Hematopoietic multipotent progenitor cell treated with erythropoietin and hydrocortisone succinate and interleukin-3 and kit ligand, for 15 days (in vitro differentiated cells): ENCODE measurements around the gene TM4SF4.

ENCODE experiments used
- DNase-seq: peaks from one replicate; pipeline ENCODE4 v3.0.0-alpha.2; 2015; ENCODE audit warnings: low spot score

The TM4SF4 gene

DNA sequence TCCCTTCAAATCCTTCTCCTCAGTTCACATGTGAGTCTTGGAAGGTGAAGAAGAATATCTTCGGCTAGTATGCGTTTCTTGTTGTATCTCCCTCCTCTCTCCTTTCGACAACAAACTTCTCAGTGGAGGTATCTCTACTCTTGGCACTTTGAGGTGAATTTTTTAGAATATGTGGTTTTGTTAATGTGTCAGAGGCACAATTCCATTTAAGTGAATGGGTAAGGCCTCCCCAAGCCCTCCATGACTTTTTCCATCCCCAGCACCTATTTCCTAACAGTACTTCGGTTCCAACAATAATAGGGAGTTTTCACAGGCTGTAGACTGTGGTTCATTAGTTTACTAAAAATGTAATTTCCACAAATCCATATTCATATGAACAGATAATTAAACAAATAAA lies 74.2 kb downstream of the TM4SF4 start:
- DNase-seq: no peak

GRCh38 chr3:149551500-149551899 lies 77.0 kb downstream of the TM4SF4 start:
- no peak for DNase-seq

DNA sequence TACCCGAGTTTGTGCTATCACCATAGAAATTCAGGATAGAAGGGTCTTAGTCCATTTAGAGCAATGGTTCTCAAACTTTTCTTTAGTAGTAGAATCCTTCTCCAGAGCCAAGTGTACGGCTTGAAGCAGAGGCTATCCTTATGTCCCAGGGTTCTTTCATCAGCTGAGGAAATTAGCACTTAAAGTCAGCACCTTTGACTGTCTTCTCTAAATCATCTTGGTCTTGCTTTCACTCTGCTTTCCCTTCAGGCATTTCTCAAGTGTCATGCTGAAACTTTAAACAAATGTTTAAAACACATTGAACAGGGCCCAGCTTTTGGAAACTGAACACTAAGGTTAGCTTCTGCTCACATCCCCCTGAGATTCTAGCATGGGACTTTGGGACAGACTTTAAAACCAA lies 78.2 kb downstream of the TM4SF4 start:
- DNase-seq: no peak
